WTC11 (cell line): ENCODE measurements around the gene DUOX1. TPM values are rescaled to one million over a fixed set of nuclear protein-coding genes. Genes with fewer than 3 reads are reported as not detected.

Source experiments
- ATAC-seq: fragments of 200-7000 bp; cut with Tn5 transposase; 2 replicates; pipeline ENCODE4 v1.10.0; 2021; ENCODE audit warnings: mild to moderate bottlenecking, moderate library complexity
- CTCF ChIA-PET: fragments of 300-600 bp; sonication (Branson Sonifier 250); formaldehyde crosslinking; loops from one replicate; lab custom pipeline; 2021; ENCODE audit warnings: antibody characterized with exemption; lab: Charles Lee
- POLR2A ChIA-PET: fragments of 350-600 bp; sonication (Branson Sonifier 250); formaldehyde crosslinking; loops from one replicate; lab custom pipeline; 2021; ENCODE audit warnings: antibody characterized with exemption; lab: Charles Lee
- DNase-seq: peaks from one replicate; pipeline ENCODE4 v3.0.0; 2021; ENCODE audit warnings: low spot score
- H3K27ac Mint-ChIP-seq: 2 replicates; pipeline ENCODE4 v1.8.0; 2021; ENCODE audit warnings: mixed read lengths
- H3K27me3 Mint-ChIP-seq: 2 replicates; pipeline ENCODE4 v1.8.0; 2021; ENCODE audit warnings: low read depth, mild to moderate bottlenecking, moderate library complexity, mixed read lengths
- H3K36me3 Mint-ChIP-seq: 2 replicates; pipeline ENCODE4 v1.8.0; 2021; ENCODE audit warnings: mixed read lengths
- H3K4me1 Mint-ChIP-seq: 2 replicates; pipeline ENCODE4 v1.8.0; 2022; ENCODE audit warnings: mixed read lengths
- H3K4me3 Mint-ChIP-seq: 2 replicates; pipeline ENCODE4 v1.8.0; 2021; ENCODE audit warnings: mild to moderate bottlenecking, moderate library complexity, mixed read lengths
- H3K9me3 Mint-ChIP-seq: 2 replicates; pipeline ENCODE4 v1.8.0; 2021; ENCODE audit warnings: mixed read lengths
- FOXP1 ChIP-seq: sonication (generic); formaldehyde crosslinking; IDR thresholded peaks from 2 replicates; pipeline ENCODE4 v1.8.0; 2022; ENCODE audit warnings: missing genetic modification reagents, mild to moderate bottlenecking, moderate library complexity, borderline replicate concordance
- GABPB1 ChIP-seq: sonication (generic); formaldehyde crosslinking; IDR thresholded peaks from 2 replicates; pipeline ENCODE4 v1.8.1; 2023; ENCODE audit warnings: mild to moderate bottlenecking, missing genetic modification reagents
- HMGA2 ChIP-seq: fragments of 250-450 bp; sonication (Bioruptor Pico); IDR thresholded peaks from 2 replicates; pipeline ENCODE4 v1.4.0; 2021; ENCODE audit warnings: mild to moderate bottlenecking, moderate library complexity
- IRF1 ChIP-seq: sonication (generic); formaldehyde crosslinking; IDR thresholded peaks from 2 replicates; pipeline ENCODE4 v1.8.0; 2023; ENCODE audit warnings: missing genetic modification reagents
- MAX ChIP-seq: sonication (generic); formaldehyde crosslinking; IDR thresholded peaks from 2 replicates; pipeline ENCODE4 v1.8.0; 2022; ENCODE audit warnings: mild to moderate bottlenecking, missing genetic modification reagents
- RORB ChIP-seq: fragments of 250-450 bp; sonication (Bioruptor Pico); IDR thresholded peaks from 2 replicates; pipeline ENCODE4 v1.9.0; 2021; ENCODE audit warnings: mild to moderate bottlenecking
- ZBTB21 ChIP-seq: sonication (generic); formaldehyde crosslinking; IDR thresholded peaks from 2 replicates; pipeline ENCODE4 v1.8.1; 2023; ENCODE audit warnings: mild to moderate bottlenecking, missing genetic modification reagents, borderline replicate concordance
- ZNF138 ChIP-seq: sonication (generic); formaldehyde crosslinking; conservative IDR thresholded peaks from 2 replicates; pipeline ENCODE4 v1.8.1; 2022; ENCODE audit warnings: mild to moderate bottlenecking, moderate library complexity, missing genetic modification reagents
- ZNF263 ChIP-seq: sonication (generic); formaldehyde crosslinking; IDR thresholded peaks from 2 replicates; pipeline ENCODE4 v1.8.1; 2022; ENCODE audit warnings: low read depth, mild to moderate bottlenecking, moderate library complexity, missing genetic modification reagents
- ZNF396 ChIP-seq: fragments of 250-450 bp; sonication (Bioruptor Pico); IDR thresholded peaks from 2 replicates; pipeline ENCODE4 v1.8.0; 2021; ENCODE audit warnings: mild to moderate bottlenecking, moderate library complexity, borderline replicate concordance
- ZNF416 ChIP-seq: fragments of 250-450 bp; sonication (Bioruptor Pico); IDR thresholded peaks from 2 replicates; pipeline ENCODE4 v1.9.0; 2021; ENCODE audit warnings: mild to moderate bottlenecking, inconsistent platforms
- ZNF512 ChIP-seq: sonication (generic); formaldehyde crosslinking; IDR thresholded peaks from 2 replicates; pipeline ENCODE4 v1.8.1; 2022; ENCODE audit warnings: missing genetic modification reagents, borderline replicate concordance
- total RNA-seq: library from RNA; stranded (reverse); gene quantifications from 3 replicates; pipeline ENCODE4 v1.2.3, GENCODE V29; 2021
- TF ChIP-seq, protein P1 (sequence below): sonication (generic); formaldehyde crosslinking; IDR thresholded peaks from 2 replicates; pipeline ENCODE4 v1.8.0; 2022; ENCODE audit warnings: missing genetic modification reagents
- TF ChIP-seq, protein P2 (sequence below): sonication (generic); formaldehyde crosslinking; IDR thresholded peaks from 2 replicates; pipeline ENCODE4 v1.8.1; 2023; ENCODE audit warnings: mild to moderate bottlenecking, missing genetic modification reagents, moderate library complexity
- TF ChIP-seq, protein P3 (sequence below): sonication (generic); formaldehyde crosslinking; IDR thresholded peaks from 2 replicates; pipeline ENCODE4 v1.8.0; 2023; ENCODE audit warnings: missing genetic modification reagents, mild to moderate bottlenecking, borderline replicate concordance

DUOX1 gene
- total RNA-seq, 1 experiment from 2014 or later, result 1.3 TPM

- TF ChIP-seq, protein P1, sequence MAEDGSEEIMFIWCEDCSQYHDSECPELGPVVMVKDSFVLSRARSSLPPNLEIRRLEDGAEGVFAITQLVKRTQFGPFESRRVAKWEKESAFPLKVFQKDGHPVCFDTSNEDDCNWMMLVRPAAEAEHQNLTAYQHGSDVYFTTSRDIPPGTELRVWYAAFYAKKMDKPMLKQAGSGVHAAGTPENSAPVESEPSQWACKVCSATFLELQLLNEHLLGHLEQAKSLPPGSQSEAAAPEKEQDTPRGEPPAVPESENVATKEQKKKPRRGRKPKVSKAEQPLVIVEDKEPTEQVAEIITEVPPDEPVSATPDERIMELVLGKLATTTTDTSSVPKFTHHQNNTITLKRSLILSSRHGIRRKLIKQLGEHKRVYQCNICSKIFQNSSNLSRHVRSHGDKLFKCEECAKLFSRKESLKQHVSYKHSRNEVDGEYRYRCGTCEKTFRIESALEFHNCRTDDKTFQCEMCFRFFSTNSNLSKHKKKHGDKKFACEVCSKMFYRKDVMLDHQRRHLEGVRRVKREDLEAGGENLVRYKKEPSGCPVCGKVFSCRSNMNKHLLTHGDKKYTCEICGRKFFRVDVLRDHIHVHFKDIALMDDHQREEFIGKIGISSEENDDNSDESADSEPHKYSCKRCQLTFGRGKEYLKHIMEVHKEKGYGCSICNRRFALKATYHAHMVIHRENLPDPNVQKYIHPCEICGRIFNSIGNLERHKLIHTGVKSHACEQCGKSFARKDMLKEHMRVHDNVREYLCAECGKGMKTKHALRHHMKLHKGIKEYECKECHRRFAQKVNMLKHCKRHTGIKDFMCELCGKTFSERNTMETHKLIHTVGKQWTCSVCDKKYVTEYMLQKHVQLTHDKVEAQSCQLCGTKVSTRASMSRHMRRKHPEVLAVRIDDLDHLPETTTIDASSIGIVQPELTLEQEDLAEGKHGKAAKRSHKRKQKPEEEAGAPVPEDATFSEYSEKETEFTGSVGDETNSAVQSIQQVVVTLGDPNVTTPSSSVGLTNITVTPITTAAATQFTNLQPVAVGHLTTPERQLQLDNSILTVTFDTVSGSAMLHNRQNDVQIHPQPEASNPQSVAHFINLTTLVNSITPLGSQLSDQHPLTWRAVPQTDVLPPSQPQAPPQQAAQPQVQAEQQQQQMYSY (CRISPR knock-in tag), result no peak
- TF ChIP-seq, all 79 proteins: peak for 0
Observed at GRCh38 chr15:45093013-45093412, 36.8 kb upstream of the DUOX1 start (continued).

DNA sequence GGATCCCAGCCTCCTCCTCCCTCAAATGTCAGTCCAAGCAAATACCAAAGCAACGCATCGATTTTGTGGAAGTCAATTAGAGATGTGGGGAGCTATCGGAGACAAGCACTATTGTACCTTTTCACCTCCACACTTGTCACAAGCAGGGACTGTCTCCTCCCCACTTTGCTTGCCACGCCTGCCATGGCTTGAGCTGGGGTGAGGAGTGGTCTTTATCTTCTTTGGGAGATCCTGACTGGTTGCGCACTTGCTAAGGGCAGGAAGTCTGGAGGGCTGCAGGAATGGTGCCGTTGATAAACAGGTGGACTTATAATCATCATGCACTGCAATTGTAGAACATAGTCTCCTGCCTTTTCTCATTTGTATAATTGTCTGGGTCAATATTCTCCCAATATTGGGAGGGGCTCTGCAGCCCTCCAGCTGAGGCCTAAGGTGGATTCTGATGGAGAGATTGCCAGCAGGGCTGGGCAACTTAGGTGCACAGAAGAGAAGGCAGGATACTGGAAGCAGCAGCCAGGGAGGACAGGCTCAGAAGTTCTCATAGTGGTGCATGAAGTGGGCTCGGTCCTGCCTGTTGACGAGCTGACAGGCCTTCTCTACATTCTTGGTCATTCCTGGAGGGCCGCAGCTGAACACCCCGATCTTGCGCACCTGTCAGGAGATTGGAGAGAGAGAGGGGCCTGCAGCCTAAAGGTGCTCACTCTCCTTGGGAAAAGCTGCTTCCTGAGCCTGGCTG, 36.0 kb upstream of the DUOX1 start:
- no peak overlapping the region for H3K4me3 Mint-ChIP-seq
- POLR2A ChIA-PET, result no interaction called here
- CTCF ChIA-PET, result interaction anchor here (3.3 kb wide), 1 partner anchor 24 kb away, joined by 14 read pairs; no protein-coding TSS in a partner anchor

More for the DNA sequence above, 36.0 kb upstream of the DUOX1 start:
- no peaks in the 10 kb centered on the region for H3K9me3 Mint-ChIP-seq
- DNase-seq (no peak), ATAC-seq (no peak)
- TF ChIP-seq ZNF416 (CRISPR knock-in tag) (no peak), MAX (CRISPR knock-in tag) (no peak), GABPB1 (CRISPR knock-in tag) (no peak), HMGA2 (CRISPR knock-in tag) (no peak), ZNF512 (CRISPR knock-in tag) (no peak), ZBTB21 (no peak), ZNF396 (no peak), FOXP1 (CRISPR knock-in tag) (no peak), ZNF138 (CRISPR knock-in tag) (no peak), ZNF263 (CRISPR knock-in tag) (no peak), IRF1 (CRISPR knock-in tag) (no peak), RORB (CRISPR knock-in tag) (no peak)
- TF ChIP-seq, protein P2, sequence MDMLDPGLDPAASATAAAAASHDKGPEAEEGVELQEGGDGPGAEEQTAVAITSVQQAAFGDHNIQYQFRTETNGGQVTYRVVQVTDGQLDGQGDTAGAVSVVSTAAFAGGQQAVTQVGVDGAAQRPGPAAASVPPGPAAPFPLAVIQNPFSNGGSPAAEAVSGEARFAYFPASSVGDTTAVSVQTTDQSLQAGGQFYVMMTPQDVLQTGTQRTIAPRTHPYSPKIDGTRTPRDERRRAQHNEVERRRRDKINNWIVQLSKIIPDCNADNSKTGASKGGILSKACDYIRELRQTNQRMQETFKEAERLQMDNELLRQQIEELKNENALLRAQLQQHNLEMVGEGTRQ, result no peak
- TF ChIP-seq, protein P3, sequence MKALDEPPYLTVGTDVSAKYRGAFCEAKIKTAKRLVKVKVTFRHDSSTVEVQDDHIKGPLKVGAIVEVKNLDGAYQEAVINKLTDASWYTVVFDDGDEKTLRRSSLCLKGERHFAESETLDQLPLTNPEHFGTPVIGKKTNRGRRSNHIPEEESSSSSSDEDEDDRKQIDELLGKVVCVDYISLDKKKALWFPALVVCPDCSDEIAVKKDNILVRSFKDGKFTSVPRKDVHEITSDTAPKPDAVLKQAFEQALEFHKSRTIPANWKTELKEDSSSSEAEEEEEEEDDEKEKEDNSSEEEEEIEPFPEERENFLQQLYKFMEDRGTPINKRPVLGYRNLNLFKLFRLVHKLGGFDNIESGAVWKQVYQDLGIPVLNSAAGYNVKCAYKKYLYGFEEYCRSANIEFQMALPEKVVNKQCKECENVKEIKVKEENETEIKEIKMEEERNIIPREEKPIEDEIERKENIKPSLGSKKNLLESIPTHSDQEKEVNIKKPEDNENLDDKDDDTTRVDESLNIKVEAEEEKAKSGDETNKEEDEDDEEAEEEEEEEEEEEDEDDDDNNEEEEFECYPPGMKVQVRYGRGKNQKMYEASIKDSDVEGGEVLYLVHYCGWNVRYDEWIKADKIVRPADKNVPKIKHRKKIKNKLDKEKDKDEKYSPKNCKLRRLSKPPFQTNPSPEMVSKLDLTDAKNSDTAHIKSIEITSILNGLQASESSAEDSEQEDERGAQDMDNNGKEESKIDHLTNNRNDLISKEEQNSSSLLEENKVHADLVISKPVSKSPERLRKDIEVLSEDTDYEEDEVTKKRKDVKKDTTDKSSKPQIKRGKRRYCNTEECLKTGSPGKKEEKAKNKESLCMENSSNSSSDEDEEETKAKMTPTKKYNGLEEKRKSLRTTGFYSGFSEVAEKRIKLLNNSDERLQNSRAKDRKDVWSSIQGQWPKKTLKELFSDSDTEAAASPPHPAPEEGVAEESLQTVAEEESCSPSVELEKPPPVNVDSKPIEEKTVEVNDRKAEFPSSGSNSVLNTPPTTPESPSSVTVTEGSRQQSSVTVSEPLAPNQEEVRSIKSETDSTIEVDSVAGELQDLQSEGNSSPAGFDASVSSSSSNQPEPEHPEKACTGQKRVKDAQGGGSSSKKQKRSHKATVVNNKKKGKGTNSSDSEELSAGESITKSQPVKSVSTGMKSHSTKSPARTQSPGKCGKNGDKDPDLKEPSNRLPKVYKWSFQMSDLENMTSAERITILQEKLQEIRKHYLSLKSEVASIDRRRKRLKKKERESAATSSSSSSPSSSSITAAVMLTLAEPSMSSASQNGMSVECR (CRISPR knock-in tag), result no peak
- peaks cover 16% of the 10 kb centered on the region for H3K27me3 Mint-ChIP-seq
- no peak overlapping the region for H3K27ac Mint-ChIP-seq
- H3K4me1 Mint-ChIP-seq, result no peaks in the 10 kb centered on the region
- no peaks in the 10 kb centered on the region for H3K36me3 Mint-ChIP-seq
